Vagina (tissue), 2 donors: ENCODE measurements around the gene SVBP.

ENCODE experiments used
- CTCF ChIP-seq, 3 experiments: fragments of 450-650 bp in 2 of 3; fragments of 200-600 bp in 1 of 3; sonication (generic) in 1 of 3; IDR thresholded peaks; one replicate each; pipeline ENCODE4 v1.5.1; 2017 to 2019; ENCODE audit warnings: antibody characterized with exemption in 3 of 3, mild to moderate bottlenecking in 2 of 3, moderate library complexity in 2 of 3
- POLR2AphosphoS5 ChIP-seq, 2 donors: sonication (generic); formaldehyde crosslinking; IDR thresholded peaks; one replicate each; pipeline ENCODE4 v1.9.0; 2017; ENCODE audit warnings: antibody characterized with exemption in 2 of 2, mild to moderate bottlenecking in 2 of 2, low read depth in 1 of 2; ENCODE audit not compliant: insufficient read depth in 1 of 2

- TF ChIP-seq POLR2AphosphoS5 (IDR thresholded peaks at IDR 0.05; ENCODE audit: insufficient read depth in 1 of 2, low read depth in 1 of 2) (no peak), CTCF (IDR thresholded peaks at IDR 0.05) (no peak)
Observed at GRCh38 chr1:42853116-42853884, 36.1 kb upstream of the SVBP start.
